HepG2 (cell line): ENCODE measurements around the gene ZDHHC7. TPM values are rescaled to one million over a fixed set of nuclear protein-coding genes. Genes with fewer than 3 reads are reported as not detected.

Experiments
- AGO1 ChIP-seq: fragments of 200-400 bp; formaldehyde crosslinking; IDR thresholded peaks from 2 replicates; pipeline ENCODE4 v1.6.1; 2017; ENCODE audit warnings: mild to moderate bottlenecking, low read depth, low read length, moderate library complexity; ENCODE audit not compliant: poor library complexity, severe bottlenecking
- JARID2 ChIP-seq: sonication (generic); formaldehyde crosslinking; IDR thresholded peaks from 2 replicates; pipeline ENCODE4 v1.8.1; 2023; ENCODE audit warnings: missing genetic modification reagents, inconsistent platforms; ENCODE audit not compliant: insufficient replicate concordance
- NFE2 ChIP-seq: sonication (generic); formaldehyde crosslinking; IDR thresholded peaks from 2 replicates; pipeline ENCODE4 v1.4.0; 2020; ENCODE audit warnings: missing genetic modification reagents
- PHF8 ChIP-seq: sonication (generic); formaldehyde crosslinking; IDR thresholded peaks from 2 replicates; pipeline ENCODE4 v1.5.0; 2020; ENCODE audit warnings: missing genetic modification reagents
- SP2 ChIP-seq: sonication (generic); formaldehyde crosslinking; IDR thresholded peaks from 2 replicates; pipeline ENCODE4 v1.5.1; 2020; ENCODE audit warnings: mild to moderate bottlenecking, missing genetic modification reagents
- YEATS2 ChIP-seq: sonication (generic); formaldehyde crosslinking; IDR thresholded peaks from 2 replicates; pipeline ENCODE4 v1.4.0; 2020; ENCODE audit warnings: missing genetic modification reagents, borderline replicate concordance
- ZNF3 ChIP-seq: IDR thresholded peaks from 2 replicates; pipeline ENCODE4 v1.7.0; 2017; ENCODE audit warnings: inconsistent platforms
- ZNF432 ChIP-seq: sonication (generic); formaldehyde crosslinking; IDR thresholded peaks from 2 replicates; pipeline ENCODE4 v1.5.0; 2020; ENCODE audit warnings: missing genetic modification reagents, mild to moderate bottlenecking, borderline replicate concordance
- ZNF484 ChIP-seq: sonication (generic); formaldehyde crosslinking; IDR thresholded peaks from 2 replicates; pipeline ENCODE4 v1.5.1; 2020; ENCODE audit warnings: mild to moderate bottlenecking, low read depth, missing genetic modification reagents, borderline replicate concordance
- polyA plus RNA-seq, 8 experiments: library from polyadenylated mRNA; depleted of rRNA in 3 of 8; stranded (reverse) in 7 of 8; unstranded in 1 of 8; fragments of >200 nt; fragmentation: Illumina TruSeq in 4 of 8; extraction: Trizol in 4 of 8; gene quantifications; 2 replicates each; pipeline versions ENCODE4 v1.2.1 to v1.2.3, GENCODE V29; 2011 to 2016; ENCODE audit warnings: low read depth in 4 of 8, missing spikeins in 1 of 8, mixed read lengths in 1 of 8; ENCODE audit not compliant: insufficient read depth in 1 of 8
- total RNA-seq, 5 experiments: library from RNA; depleted of rRNA; stranded (reverse); fragments of >200 nt; fragmentation: Illumina TruSeq; extraction: Trizol; gene quantifications; 2 replicates each; pipeline ENCODE4 v1.2.3, GENCODE V29; 2016; ENCODE audit warnings: low read depth in 1 of 5
- TF ChIP-seq, protein P1 (sequence below): IDR thresholded peaks from 2 replicates; pipeline ENCODE4 v1.6.1; 2016; ENCODE audit warnings: low read depth, control low read depth
- TF ChIP-seq, protein P2 (sequence below): sonication (generic); formaldehyde crosslinking; IDR thresholded peaks from one replicate; pipeline ENCODE4 v1.5.1; 2020; ENCODE audit warnings: mild to moderate bottlenecking, missing genetic modification reagents; ENCODE audit errors: not compliant biosample characterization
- TF ChIP-seq, protein P3 (sequence below): sonication (generic); formaldehyde crosslinking; IDR thresholded peaks from 2 replicates; pipeline ENCODE4 v1.8.0; 2022; ENCODE audit warnings: mild to moderate bottlenecking, missing genetic modification reagents, borderline replicate concordance
- TF ChIP-seq, protein P4 (sequence below): fragments of 450-650 bp; IDR thresholded peaks from 2 replicates; pipeline ENCODE4 v1.6.1; 2017; ENCODE audit warnings: mild to moderate bottlenecking
- TF ChIP-seq, protein P5 (sequence below): sonication (generic); formaldehyde crosslinking; IDR thresholded peaks from 2 replicates; pipeline ENCODE4 v1.4.0; 2020; ENCODE audit warnings: mild to moderate bottlenecking, missing genetic modification reagents

The ZDHHC7 gene
- total and polyA plus RNA-seq, 2 of the 13 experiments (the other 11 are each of a cell fraction or from before 2014, with no cell fraction given) = 46.8 to 67.6 TPM

DNA sequence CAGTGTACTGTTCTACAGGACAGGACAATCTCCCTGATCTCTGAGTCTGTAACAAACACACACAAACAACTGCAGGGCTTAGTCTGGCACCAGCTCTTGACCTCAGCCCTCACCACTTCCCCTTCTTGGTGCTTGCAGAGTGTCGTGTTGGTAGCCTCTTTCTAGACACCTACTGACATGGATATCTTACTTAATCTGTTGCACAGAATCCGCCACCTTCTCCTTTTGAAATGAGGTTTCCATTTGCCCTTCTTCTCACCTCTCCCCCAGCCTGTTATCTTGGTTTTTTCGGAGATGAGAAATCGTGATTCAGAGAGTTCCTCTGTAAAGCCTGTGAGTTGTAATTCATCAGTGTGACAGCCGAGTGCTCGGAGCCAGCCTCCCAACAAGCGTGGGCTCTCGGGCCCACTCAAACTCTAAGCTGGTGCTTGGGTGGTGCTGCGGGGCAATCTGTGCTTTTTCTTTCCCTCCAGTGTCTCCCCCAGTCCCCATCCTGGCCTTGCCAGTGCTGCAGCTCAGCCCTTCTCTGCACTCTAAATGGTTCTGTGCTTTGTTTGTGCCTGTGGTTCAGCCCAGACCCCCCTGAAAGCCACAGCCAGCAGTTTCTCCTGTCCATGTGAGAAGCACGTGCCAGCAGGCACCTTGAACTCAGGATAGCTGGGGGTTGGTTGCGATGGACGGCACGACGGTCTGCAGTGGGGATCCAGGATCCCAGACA is 44.3 kb upstream of the ZDHHC7 start (continued):
- TF ChIP-seq AGO1 (no peak), ZNF484 (CRISPR knock-in tag) (no peak), SP2 (CRISPR knock-in tag) (no peak), JARID2 (CRISPR knock-in tag) (no peak), YEATS2 (CRISPR knock-in tag) (peak; percentile 11; the same call in 1 of the 2 replicates), ZNF3 (CRISPR knock-in tag) (no peak), PHF8 (CRISPR knock-in tag) (no peak), ZNF432 (CRISPR knock-in tag) (no peak), NFE2 (CRISPR knock-in tag) (no peak)
- TF ChIP-seq, protein P1, sequence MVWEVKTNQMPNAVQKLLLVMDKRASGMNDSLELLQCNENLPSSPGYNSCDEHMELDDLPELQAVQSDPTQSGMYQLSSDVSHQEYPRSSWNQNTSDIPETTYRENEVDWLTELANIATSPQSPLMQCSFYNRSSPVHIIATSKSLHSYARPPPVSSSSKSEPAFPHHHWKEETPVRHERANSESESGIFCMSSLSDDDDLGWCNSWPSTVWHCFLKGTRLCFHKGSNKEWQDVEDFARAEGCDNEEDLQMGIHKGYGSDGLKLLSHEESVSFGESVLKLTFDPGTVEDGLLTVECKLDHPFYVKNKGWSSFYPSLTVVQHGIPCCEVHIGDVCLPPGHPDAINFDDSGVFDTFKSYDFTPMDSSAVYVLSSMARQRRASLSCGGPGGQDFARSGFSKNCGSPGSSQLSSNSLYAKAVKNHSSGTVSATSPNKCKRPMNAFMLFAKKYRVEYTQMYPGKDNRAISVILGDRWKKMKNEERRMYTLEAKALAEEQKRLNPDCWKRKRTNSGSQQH = no peak
- TF ChIP-seq, protein P2, sequence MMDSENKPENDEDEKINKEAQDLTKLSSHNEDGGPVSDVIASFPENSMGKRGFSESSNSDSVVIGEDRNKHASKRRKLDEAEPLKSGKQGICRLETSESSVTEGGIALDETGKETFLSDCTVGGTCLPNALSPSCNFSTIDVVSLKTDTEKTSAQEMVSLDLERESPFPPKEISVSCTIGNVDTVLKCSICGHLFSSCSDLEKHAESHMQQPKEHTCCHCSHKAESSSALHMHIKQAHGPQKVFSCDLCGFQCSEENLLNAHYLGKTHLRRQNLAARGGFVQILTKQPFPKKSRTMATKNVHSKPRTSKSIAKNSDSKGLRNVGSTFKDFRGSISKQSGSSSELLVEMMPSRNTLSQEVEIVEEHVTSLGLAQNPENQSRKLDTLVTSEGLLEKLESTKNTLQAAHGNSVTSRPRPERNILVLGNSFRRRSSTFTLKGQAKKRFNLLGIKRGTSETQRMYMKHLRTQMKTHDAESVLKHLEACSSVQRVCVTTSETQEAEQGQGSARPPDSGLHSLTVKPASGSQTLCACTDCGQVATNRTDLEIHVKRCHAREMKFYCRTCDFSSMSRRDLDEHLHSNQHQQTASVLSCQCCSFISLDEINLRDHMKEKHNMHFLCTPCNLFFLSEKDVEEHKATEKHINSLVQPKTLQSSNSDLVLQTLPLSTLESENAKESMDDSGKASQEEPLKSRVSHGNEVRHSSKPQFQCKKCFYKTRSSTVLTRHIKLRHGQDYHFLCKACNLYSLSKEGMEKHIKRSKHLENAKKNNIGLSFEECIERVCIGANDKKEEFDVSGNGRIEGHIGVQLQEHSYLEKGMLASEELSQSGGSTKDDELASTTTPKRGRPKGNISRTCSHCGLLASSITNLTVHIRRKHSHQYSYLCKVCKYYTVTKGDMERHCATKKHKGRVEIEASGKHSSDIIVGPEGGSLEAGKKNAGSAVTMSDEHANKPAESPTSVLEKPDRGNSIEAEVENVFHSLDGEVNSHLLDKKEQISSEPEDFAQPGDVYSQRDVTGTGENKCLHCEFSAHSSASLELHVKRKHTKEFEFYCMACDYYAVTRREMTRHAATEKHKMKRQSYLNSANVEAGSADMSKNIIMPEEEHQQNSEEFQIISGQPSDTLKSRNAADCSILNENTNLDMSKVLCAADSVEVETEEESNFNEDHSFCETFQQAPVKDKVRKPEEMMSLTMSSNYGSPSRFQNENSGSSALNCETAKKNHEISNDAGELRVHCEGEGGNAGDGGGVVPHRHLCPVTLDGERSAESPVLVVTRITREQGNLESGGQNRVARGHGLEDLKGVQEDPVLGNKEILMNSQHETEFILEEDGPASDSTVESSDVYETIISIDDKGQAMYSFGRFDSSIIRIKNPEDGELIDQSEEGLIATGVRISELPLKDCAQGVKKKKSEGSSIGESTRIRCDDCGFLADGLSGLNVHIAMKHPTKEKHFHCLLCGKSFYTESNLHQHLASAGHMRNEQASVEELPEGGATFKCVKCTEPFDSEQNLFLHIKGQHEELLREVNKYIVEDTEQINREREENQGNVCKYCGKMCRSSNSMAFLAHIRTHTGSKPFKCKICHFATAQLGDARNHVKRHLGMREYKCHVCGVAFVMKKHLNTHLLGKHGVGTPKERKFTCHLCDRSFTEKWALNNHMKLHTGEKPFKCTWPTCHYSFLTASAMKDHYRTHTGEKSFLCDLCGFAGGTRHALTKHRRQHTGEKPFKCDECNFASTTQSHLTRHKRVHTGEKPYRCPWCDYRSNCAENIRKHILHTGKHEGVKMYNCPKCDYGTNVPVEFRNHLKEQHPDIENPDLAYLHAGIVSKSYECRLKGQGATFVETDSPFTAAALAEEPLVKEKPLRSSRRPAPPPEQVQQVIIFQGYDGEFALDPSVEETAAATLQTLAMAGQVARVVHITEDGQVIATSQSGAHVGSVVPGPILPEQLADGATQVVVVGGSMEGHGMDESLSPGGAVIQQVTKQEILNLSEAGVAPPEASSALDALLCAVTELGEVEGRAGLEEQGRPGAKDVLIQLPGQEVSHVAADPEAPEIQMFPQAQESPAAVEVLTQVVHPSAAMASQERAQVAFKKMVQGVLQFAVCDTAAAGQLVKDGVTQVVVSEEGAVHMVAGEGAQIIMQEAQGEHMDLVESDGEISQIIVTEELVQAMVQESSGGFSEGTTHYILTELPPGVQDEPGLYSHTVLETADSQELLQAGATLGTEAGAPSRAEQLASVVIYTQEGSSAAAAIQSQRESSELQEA (CRISPR knock-in tag) = no peak
- TF ChIP-seq, protein P3, sequence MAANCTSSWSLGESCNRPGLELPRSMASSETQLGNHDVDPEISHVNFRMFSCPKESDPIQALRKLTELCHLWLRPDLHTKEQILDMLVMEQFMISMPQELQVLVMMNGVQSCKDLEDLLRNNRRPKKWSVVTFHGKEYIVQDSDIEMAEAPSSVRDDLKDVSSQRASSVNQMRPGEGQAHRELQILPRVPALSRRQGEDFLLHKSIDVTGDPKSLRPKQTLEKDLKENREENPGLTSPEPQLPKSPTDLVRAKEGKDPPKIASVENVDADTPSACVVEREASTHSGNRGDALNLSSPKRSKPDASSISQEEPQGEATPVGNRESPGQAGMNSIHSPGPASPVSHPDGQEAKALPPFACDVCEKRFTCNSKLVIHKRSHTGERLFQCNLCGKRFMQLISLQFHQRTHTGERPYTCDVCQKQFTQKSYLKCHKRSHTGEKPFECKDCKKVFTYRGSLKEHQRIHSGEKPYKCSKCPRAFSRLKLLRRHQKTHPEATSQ (CRISPR knock-in tag) = no peak
- TF ChIP-seq, protein P4, sequence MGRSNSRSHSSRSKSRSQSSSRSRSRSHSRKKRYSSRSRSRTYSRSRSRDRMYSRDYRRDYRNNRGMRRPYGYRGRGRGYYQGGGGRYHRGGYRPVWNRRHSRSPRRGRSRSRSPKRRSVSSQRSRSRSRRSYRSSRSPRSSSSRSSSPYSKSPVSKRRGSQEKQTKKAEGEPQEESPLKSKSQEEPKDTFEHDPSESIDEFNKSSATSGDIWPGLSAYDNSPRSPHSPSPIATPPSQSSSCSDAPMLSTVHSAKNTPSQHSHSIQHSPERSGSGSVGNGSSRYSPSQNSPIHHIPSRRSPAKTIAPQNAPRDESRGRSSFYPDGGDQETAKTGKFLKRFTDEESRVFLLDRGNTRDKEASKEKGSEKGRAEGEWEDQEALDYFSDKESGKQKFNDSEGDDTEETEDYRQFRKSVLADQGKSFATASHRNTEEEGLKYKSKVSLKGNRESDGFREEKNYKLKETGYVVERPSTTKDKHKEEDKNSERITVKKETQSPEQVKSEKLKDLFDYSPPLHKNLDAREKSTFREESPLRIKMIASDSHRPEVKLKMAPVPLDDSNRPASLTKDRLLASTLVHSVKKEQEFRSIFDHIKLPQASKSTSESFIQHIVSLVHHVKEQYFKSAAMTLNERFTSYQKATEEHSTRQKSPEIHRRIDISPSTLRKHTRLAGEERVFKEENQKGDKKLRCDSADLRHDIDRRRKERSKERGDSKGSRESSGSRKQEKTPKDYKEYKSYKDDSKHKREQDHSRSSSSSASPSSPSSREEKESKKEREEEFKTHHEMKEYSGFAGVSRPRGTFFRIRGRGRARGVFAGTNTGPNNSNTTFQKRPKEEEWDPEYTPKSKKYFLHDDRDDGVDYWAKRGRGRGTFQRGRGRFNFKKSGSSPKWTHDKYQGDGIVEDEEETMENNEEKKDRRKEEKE = no peak
- TF ChIP-seq, protein P5, sequence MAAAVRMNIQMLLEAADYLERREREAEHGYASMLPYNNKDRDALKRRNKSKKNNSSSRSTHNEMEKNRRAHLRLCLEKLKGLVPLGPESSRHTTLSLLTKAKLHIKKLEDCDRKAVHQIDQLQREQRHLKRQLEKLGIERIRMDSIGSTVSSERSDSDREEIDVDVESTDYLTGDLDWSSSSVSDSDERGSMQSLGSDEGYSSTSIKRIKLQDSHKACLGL (CRISPR knock-in tag) = no peak
